Skin epidermis (tissue), 12 donors: ENCODE results near the gene KANK4.

Experiments
- H3K27ac ChIP-seq, 21 experiments: fragments of 200-600 bp; sonication (generic) in 11 of 21; one replicate each; pipeline ENCODE4 v1.5.0; 2020; ENCODE audit warnings: mild to moderate bottlenecking in 3 of 21, inconsistent platforms in 2 of 21, moderate library complexity in 2 of 21
- H3K4me3 ChIP-seq, 7 experiments: fragments of 200-600 bp; sonication (generic) in 2 of 7; one replicate each; pipeline ENCODE4 v1.5.0; 2020; ENCODE audit warnings: inconsistent platforms in 2 of 7, mild to moderate bottlenecking in 2 of 7, moderate library complexity in 1 of 7

Gene KANK4

GRCh38 chr1:62318756-62319544, at the start of gene KANK4:
Gene KANK4 (minus strand): TSS chr1:62319434. CDS start chr1:62281564, 37,870 bp downstream.
- H3K4me3 ChIP-seq: peak within 1 kb of the TSS; percentile 2 to 42 (median 26)
- peak within 1 kb of the TSS in 3 of 21 experiments; percentile 2 to 37 (median 13) for H3K27ac ChIP-seq

- Histone ChIP-seq H3K4me3 (no peak overlapping the region), H3K27ac (no peak overlapping the region)
Measured at GRCh38 chr1:62368989-62369388, 49.8 kb upstream of the KANK4 start.

GRCh38 chr1:62367005-62367557, 47.8 kb upstream of the KANK4 start:
- Histone ChIP-seq H3K4me3 (no peak overlapping the region), H3K27ac (no peak overlapping the region)

GRCh38 chr1:62364721-62365120, 45.5 kb upstream of the KANK4 start:
- Histone ChIP-seq H3K4me3 (no peak overlapping the region), H3K27ac (no peak overlapping the region)

- H3K27ac ChIP-seq: no peak overlapping the region
- no peak overlapping the region for H3K4me3 ChIP-seq
Measured at GRCh38 chr1:62362926-62363325, 43.7 kb upstream of the KANK4 start.

GRCh38 chr1:62362061-62362917, 43.1 kb upstream of the KANK4 start:
- H3K27ac ChIP-seq: no peak overlapping the region
- no peak overlapping the region for H3K4me3 ChIP-seq

- H3K27ac ChIP-seq: no peak overlapping the region
Measured at GRCh38 chr1:62361431-62361830, 42.2 kb upstream of the KANK4 start.

GRCh38 chr1:62358665-62359373, 39.6 kb upstream of the KANK4 start:
- no peak overlapping the region for H3K4me3 ChIP-seq
- H3K27ac ChIP-seq: peak overlapping the region in 1 of 21 experiments; percentile 44

More at GRCh38 chr1:62361431-62361830, 42.2 kb upstream of the KANK4 start:
- H3K4me3 ChIP-seq: no peak overlapping the region

GRCh38 chr1:62357916-62358315, 38.7 kb upstream of the KANK4 start:
- Histone ChIP-seq H3K4me3 (no peak overlapping the region), H3K27ac (no peak overlapping the region)

- Histone ChIP-seq H3K4me3 (no peak overlapping the region), H3K27ac (no peak overlapping the region)
Measured at GRCh38 chr1:62356257-62356835, 37.1 kb upstream of the KANK4 start.

GRCh38 chr1:62355095-62355494, 35.9 kb upstream of the KANK4 start:
- Histone ChIP-seq H3K27ac (no peak overlapping the region), H3K4me3 (no peak overlapping the region)

GRCh38 chr1:62353853-62354252, 34.6 kb upstream of the KANK4 start:
- Histone ChIP-seq H3K27ac (no peak overlapping the region), H3K4me3 (no peak overlapping the region)

GRCh38 chr1:62352387-62352786, 33.2 kb upstream of the KANK4 start:
- Histone ChIP-seq H3K4me3 (no peak overlapping the region), H3K27ac (no peak overlapping the region)

GRCh38 chr1:62349470-62350233, 30.4 kb upstream of the KANK4 start:
- Histone ChIP-seq H3K27ac (no peak overlapping the region), H3K4me3 (no peak overlapping the region)

GRCh38 chr1:62346886-62347285, 27.7 kb upstream of the KANK4 start:
- no peak overlapping the region for H3K4me3 ChIP-seq
- no peak overlapping the region for H3K27ac ChIP-seq

- Histone ChIP-seq H3K4me3 (no peak overlapping the region), H3K27ac (no peak overlapping the region)
Measured at GRCh38 chr1:62343911-62344310, 24.7 kb upstream of the KANK4 start.

- H3K27ac ChIP-seq: no peak overlapping the region
- H3K4me3 ChIP-seq: no peak overlapping the region
Measured at GRCh38 chr1:62342270-62342669, 23.0 kb upstream of the KANK4 start.

GRCh38 chr1:62341615-62342014, 22.4 kb upstream of the KANK4 start:
- H3K4me3 ChIP-seq: no peak overlapping the region
- no peak overlapping the region for H3K27ac ChIP-seq

GRCh38 chr1:62341089-62341488, 21.9 kb upstream of the KANK4 start:
- Histone ChIP-seq H3K4me3 (no peak overlapping the region), H3K27ac (no peak overlapping the region)
